Endothelial cell of umbilical vein (primary cell): ENCODE data around the gene SLC39A11.

Experiments used
- CTCF ChIP-seq, 2 donors: IDR thresholded peaks; 1 replicate in 1 of 2; 2 replicates in 1 of 2; pipeline ENCODE4 v1.5.1; 2011; ENCODE audit warnings: low read length in 2 of 2, mild to moderate bottlenecking in 2 of 2, moderate library complexity in 2 of 2, control low read depth in 1 of 2, inconsistent platforms in 1 of 2, low read depth in 1 of 2; ENCODE audit not compliant: insufficient read depth in 1 of 2; ENCODE audit errors: extremely low read depth in 1 of 2
- EZH2 ChIP-seq: IDR thresholded peaks from 2 replicates; pipeline ENCODE4 v1.6.1; 2012; ENCODE audit warnings: borderline replicate concordance, low read depth, mild to moderate bottlenecking, moderate library complexity, low read length, inconsistent platforms; ENCODE audit not compliant: severe bottlenecking
- JUN ChIP-seq: IDR thresholded peaks from 2 replicates; pipeline ENCODE4 v1.6.1; 2011; ENCODE audit warnings: borderline replicate concordance, low read depth; ENCODE audit not compliant: insufficient read length, insufficient read depth
- POLR2A ChIP-seq: IDR thresholded peaks from 2 replicates; pipeline ENCODE4 v1.6.1; 2012; ENCODE audit warnings: low read depth, mild to moderate bottlenecking, control low read depth, low read length

- TF ChIP-seq CTCF (IDR thresholded peaks at IDR 0.05; ENCODE audit: extremely low read depth in 1 of 2, insufficient read depth in 1 of 2, low read depth in 1 of 2, low read length in 2 of 2): no peak
- TF ChIP-seq EZH2: no peak
- no peak for TF ChIP-seq JUN
- TF ChIP-seq POLR2A: no peak
Observed at GRCh38 chr17:73013816-73014663, 78.4 kb downstream of the SLC39A11 start.
